Testis (tissue), 3 donors: Measurements from ENCODE around the gene CTNNA2. TPM values are rescaled to one million over a fixed set of nuclear protein-coding genes. Genes with fewer than 3 reads are reported as not detected.

Experiments used
- DNase-seq: peaks from one replicate; pipeline ENCODE4 v3.0.0-alpha.2; 2019
- H3K27ac ChIP-seq, 2 donors: fragments of 200-600 bp; sonication (generic); one replicate each; pipeline ENCODE4 v1.5.1; 2019
- H3K27me3 ChIP-seq: fragments of 200-600 bp; sonication (generic); one replicate; pipeline ENCODE4 v1.5.1; 2019
- H3K36me3 ChIP-seq: fragments of 200-600 bp; sonication (generic); one replicate; pipeline ENCODE4 v1.5.1; 2017; ENCODE audit warnings: low read depth; ENCODE audit errors: missing control alignments
- H3K4me1 ChIP-seq: fragments of 200-600 bp; sonication (generic); one replicate; pipeline ENCODE4 v1.5.1; 2019
- H3K4me3 ChIP-seq, 2 donors: fragments of 200-600 bp; sonication (generic); one replicate each; pipeline ENCODE4 v1.5.1; 2017 to 2019
- H3K9me3 ChIP-seq: fragments of 200-600 bp; sonication (generic); one replicate; pipeline ENCODE4 v1.5.1; 2017
- POLR2A ChIP-seq: fragments of 450-650 bp; IDR thresholded peaks from one replicate; pipeline ENCODE4 v1.6.1; 2017; ENCODE audit warnings: antibody characterized with exemption, mild to moderate bottlenecking, moderate library complexity
- WGBS, 2 donors: methylation state at CpG; one replicate each; pipeline ENCODE4 v1.1.5; 2018; 5-methylcytosine and 5-hydroxymethylcytosine counted together
- intact Hi-C: fragments of 100-400 bp; cut with DNase I; formaldehyde crosslinking; loops from one replicate; pipeline ENCODE4 v1.15.1; 2023; ENCODE audit warnings: low total_unique reads
- polyA plus RNA-seq: library from polyadenylated mRNA; stranded (reverse); fragments of 350-450 nt; fragmentation: Illumina TruSeq; extraction: RNeasy Lipid Tissue Mini Kit (QIAGEN cat#74804); gene quantifications from one replicate; pipeline ENCODE4 v1.2.3, GENCODE V29; 2014; ENCODE audit warnings: low read depth, low replicate concordance; ENCODE audit not compliant: insufficient read depth
- total RNA-seq, 2 donors: library from RNA; depleted of rRNA; stranded (reverse); fragments of >200 nt; gene quantifications; one replicate each; pipeline ENCODE4 v1.2.3, GENCODE V29; 2016
- TF ChIP-seq, protein P1 (sequence below), 3 experiments: fragments of 450-650 bp in 2 of 3; fragments of 200-600 bp in 1 of 3; sonication (generic) in 1 of 3; IDR thresholded peaks; one replicate each; pipeline ENCODE4 v1.5.1; 2016 to 2019; ENCODE audit warnings: antibody characterized with exemption in 3 of 3, mild to moderate bottlenecking in 2 of 3, moderate library complexity in 1 of 3

Gene CTNNA2
- total and polyA plus RNA-seq, 3 donors from 2014 or later, result 36.8 to 44.5 (median 43.4) TPM

- H3K27ac ChIP-seq, result no peak overlapping the region
- no peaks in the 10 kb centered on the region for H3K36me3 ChIP-seq
- H3K4me3 ChIP-seq, result no peak overlapping the region
- H3K4me1 ChIP-seq, result no peaks in the 10 kb centered on the region
- 87 to 92% methylated on average over 7 of the region's 7 CpGs for WGBS, 2 donors
- DNase-seq, result no peak
- intact Hi-C loops, result no loop called here
- TF ChIP-seq POLR2A, result no peak
- TF ChIP-seq, protein P1, sequence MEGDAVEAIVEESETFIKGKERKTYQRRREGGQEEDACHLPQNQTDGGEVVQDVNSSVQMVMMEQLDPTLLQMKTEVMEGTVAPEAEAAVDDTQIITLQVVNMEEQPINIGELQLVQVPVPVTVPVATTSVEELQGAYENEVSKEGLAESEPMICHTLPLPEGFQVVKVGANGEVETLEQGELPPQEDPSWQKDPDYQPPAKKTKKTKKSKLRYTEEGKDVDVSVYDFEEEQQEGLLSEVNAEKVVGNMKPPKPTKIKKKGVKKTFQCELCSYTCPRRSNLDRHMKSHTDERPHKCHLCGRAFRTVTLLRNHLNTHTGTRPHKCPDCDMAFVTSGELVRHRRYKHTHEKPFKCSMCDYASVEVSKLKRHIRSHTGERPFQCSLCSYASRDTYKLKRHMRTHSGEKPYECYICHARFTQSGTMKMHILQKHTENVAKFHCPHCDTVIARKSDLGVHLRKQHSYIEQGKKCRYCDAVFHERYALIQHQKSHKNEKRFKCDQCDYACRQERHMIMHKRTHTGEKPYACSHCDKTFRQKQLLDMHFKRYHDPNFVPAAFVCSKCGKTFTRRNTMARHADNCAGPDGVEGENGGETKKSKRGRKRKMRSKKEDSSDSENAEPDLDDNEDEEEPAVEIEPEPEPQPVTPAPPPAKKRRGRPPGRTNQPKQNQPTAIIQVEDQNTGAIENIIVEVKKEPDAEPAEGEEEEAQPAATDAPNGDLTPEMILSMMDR (IDR thresholded peaks at IDR 0.05), result no peak
- H3K9me3 ChIP-seq, result no peaks in the 10 kb centered on the region
- no peaks in the 10 kb centered on the region for H3K27me3 ChIP-seq
These were observed 739.6 kb downstream of the CTNNA2 start for GRCh38 chr2:80252294-80252986.

DNA sequence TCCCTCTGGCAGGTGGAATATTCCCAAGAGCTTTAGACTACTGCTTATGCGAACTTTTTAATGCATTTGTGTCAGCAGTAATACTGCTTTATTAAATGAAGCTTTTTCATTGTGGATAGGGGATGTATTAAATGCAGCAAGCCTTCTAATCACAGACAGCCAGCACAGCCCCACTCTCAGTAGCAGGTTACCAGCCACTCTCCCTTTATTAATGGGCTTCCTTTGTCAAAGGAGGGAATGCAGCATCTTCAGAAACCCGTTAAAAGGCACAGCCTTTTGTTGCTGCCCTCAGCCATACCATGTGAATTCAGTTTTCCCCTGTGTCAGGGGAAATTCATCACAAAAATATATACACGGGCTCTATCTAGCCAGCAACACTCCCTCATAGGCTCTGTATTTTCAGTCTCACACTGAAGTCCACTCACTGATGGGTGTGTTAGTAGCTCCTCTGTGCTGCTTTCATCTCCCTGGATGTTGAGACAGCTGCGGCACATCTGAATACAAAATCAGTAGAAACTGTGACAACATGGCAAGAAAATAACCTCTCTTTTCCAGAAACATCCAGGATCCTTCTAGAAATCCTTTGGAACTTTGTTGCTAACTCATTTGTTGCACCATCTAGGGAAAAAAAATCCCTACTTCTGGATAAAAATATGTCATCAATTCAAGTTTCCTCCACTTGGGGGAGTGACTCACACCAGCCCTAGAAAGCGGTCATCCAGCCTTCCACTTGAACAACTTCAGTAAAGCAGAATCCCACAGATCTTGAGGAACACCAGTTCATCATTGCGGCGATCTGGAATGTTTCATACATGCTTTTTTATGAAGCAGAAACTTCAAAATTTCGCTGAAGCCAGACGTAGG lies 743.3 kb downstream of the CTNNA2 start:
- Histone ChIP-seq H3K36me3 (no peaks in the 10 kb centered on the region), H3K4me1 (no peaks in the 10 kb centered on the region), H3K27ac (no peak overlapping the region), H3K4me3 (no peak overlapping the region), H3K27me3 (no peaks in the 10 kb centered on the region), H3K9me3 (no peaks in the 10 kb centered on the region)
- intact Hi-C loops, result no loop called here
- DNase-seq, result peak; percentile 18
- 77 to 82% methylated on average over 9 of the region's 9 CpGs for WGBS, 2 donors
- TF ChIP-seq, protein P1 (IDR thresholded peaks at IDR 0.05), result peak in 1 of 3 experiments; percentile 31
- TF ChIP-seq POLR2A, result no peak

- Histone ChIP-seq H3K4me3 (no peak overlapping the region), H3K27me3 (no peaks in the 10 kb centered on the region), H3K36me3 (no peaks in the 10 kb centered on the region), H3K4me1 (no peaks in the 10 kb centered on the region), H3K9me3 (no peaks in the 10 kb centered on the region), H3K27ac (no peak overlapping the region)
- no peak for TF ChIP-seq POLR2A
- TF ChIP-seq, protein P1 (IDR thresholded peaks at IDR 0.05), result no peak
- intact Hi-C loops, result no loop called here
- WGBS, 2 donors, result 76 to 84% methylated on average over 3 of the region's 3 CpGs
- no peak for DNase-seq
These were observed 743.9 kb downstream of the CTNNA2 start for GRCh38 chr2:80256782-80257167.

DNA sequence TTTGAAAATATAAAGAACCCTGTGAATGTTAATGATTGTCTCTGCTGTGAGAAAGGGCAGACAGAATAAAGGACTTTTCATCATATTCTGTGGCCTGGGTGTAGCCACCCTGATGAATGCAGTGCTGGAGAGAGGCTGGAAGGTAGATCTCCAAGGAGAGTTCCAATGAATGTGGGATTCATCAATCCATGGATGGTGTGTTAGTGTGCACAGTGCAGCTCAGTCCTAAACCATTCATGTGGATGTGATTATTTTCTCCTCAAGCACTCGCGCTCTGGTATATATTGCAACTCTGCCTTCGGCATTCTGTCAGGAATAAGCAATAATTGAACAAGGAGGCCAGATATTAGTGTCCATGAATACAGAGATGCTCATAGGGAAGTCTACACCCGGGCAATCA lies 744.6 kb downstream of the CTNNA2 start:
- H3K4me1 ChIP-seq, result no peaks in the 10 kb centered on the region
- no peaks in the 10 kb centered on the region for H3K9me3 ChIP-seq
- H3K27ac ChIP-seq, result no peak overlapping the region
- 92 to 97% methylated on average over 4 of the region's 4 CpGs for WGBS, 2 donors
- no peaks in the 10 kb centered on the region for H3K36me3 ChIP-seq
- no peak for DNase-seq
- H3K4me3 ChIP-seq, result no peak overlapping the region
- no peaks in the 10 kb centered on the region for H3K27me3 ChIP-seq
- no peak for TF ChIP-seq POLR2A
- TF ChIP-seq, protein P1 (IDR thresholded peaks at IDR 0.05), result no peak
- intact Hi-C loops, result no loop called here
